Measurements from ENCODE around the gene JMJD1C.

JMJD1C gene

DNA sequence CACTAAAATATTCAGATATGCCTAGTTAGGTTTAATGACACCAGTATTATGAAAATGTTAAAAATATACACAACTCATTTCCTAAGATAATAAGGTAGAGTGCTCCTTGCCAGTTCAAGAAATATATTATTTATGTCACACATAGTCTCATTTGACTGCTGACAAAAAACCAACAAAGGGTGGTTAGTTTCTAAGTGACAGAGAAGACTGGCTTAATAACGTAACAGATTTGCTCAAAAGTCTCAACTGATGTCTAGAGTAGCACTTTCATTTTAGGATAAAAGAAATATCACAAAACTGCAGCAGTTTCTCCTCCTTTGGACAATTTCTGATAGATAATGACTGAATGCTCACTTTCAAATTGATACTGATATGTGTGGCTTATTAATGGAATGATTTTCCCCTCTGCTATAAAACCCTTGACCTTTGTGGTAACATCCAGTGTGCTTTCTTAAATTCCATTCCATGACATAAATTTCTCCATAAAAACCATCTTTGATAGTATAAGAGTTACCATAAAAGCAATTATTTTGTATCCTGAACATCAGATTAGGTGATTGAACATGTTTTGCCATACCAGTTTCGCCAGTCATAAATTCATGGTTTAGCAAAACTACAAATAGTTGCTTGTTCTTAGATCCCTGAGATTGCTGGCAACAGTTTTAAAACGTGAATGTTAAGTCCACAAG lies 238.4 kb downstream of the JMJD1C start:
- DNase-seq (ENCODE audit: low read depth): peak; percentile 40

DNA sequence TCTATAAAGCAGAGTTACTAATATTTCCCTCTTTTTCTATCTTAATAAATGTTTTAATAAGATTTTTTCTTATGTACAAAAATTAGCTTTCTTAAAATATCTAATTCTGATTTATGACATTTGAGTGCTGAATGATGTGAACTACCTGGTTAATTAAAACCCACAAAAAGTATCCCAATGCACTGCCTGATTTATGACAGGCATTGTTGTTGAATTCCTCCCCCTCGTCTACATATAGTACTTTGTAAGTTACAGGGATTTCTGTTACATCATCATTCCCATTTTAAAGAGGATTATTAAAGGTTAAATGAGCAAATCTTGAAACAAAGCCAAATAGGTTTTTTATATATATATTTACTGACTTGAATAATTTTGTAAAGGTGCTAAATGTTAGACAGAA lies 241.5 kb downstream of the JMJD1C start:
- DNase-seq (ENCODE audit: low read depth): no peak

DNA sequence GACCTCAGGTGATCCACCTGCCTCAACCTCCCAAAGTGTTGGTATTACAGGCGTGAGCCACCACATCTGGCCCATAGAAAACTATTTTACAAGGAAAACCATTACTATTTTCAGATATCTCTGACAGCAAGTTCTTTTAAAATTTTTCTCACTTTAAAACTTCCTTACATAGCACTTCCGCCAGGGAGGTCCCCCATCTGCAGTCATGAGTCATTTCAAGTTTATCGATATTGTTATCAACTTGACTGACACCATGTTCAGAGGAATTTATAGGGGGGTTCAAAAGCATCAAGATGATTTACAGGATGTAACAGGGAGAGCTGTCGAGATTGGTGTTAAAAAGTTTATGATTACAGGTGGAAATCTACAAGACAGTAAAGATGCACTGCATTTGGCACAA lies 243.8 kb downstream of the JMJD1C start:
- DNase-seq (ENCODE audit: low read depth): no peak

DNA sequence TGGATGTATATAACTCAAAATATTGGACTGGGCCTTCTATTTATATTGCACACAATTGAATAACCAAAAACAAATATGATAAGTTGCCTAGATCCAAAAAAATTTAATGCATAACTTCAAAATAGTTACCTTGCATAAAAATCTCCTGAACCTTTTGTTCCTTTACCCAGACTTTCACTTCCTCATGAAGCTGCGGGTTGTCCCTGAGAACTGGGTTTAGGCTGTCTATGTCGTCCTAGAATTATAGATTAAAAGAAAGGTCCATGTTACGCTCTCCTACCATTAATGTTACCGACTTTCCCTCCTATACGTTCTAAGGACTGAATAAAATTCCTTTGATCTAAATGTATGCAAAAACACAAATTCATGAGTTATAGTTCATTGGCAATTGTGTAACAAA lies 246.0 kb downstream of the JMJD1C start:
- DNase-seq (ENCODE audit: low read depth): no peak

DNA sequence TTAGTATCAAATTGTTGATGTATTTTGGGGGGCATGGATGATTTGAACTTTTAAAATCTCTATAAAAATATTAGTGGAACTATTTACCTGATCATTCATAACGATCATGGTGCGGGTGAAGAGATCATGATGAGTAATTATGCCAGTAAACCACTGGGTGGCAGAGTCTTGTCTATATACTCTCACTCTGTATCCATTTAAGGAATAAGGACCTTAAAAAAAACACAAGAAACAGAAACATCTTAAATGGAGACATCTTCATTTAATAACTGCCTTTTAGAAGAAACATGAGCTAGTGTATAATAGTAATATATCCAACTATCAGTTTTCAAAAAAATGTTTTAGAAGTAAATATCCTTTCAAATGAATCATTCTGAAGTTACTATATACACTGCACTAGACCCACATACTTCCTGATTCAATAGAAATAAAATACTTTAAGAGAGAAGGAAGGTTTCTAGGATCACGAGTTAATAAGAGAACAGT lies 248.6 kb downstream of the JMJD1C start:
- peak; percentile 60 for DNase-seq (ENCODE audit: low read depth)

DNA sequence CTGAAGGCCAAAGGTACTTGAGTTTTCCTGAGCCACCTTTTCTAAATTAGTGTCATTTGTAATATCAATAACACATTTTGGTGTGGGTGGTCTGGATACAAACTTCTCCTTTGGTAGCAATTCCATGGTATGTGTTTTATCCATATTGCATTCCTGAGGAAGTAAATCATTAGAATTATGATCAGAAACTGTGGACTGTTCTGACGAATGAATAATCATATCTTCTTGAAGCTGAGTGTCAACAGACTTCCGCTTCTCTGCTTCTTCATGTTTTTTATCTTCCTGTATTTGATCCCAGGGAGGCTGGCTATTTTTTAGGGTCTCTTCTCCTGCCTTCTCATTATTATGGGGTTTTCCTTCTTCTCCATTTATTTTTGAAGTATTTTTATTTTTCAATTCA lies 251.2 kb downstream of the JMJD1C start:
- DNase-seq (ENCODE audit: low read depth): no peak

DNA sequence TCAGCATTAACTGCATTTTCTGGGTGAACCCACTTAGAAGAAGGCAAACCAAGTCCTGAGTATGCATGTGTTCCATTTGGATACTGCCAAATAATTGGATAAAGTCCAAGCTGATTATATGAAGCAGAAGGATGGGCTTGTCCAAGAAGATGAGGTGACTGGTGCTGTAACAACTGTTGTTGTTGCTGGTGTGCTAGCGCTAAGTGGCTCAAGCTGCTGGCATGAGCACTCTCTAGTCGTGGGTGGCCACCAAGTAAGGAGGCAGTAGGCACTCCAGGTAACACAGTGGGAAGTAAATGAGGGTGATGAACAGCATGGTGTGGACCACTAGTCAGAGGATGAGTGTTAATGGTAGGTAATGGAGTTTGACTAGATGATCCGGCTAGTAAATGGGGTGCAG lies 252.3 kb downstream of the JMJD1C start:
- DNase-seq (ENCODE audit: low read depth): no peak

DNA sequence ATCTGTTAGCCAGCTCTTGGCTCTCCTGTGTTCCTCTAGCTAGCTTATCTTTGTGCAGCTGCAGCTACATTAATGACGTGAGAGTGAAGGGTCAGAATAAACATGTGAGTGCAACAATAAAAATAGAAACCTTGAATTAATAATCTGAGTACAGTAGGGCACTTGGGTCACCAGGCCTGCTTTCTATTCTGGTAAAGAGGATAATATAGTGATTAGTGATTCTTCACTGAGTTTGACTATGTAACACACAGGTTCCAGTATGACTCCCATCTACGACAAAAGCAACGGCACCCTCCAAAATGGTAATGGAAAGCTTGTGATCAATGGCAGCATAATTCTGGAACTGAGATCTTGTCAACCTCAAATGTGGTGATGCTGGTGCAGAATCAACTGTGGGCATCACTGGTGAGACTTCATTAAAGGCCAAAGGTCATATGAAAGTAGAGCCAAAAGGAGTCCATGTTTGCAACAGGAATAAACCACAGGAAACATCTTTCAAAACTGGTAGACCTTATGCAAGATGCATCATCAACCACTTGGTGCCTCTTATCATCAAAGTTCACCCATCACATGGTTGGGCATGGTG lies 255.1 kb downstream of the JMJD1C start:
- DNase-seq (ENCODE audit: low read depth): no peak

DNA sequence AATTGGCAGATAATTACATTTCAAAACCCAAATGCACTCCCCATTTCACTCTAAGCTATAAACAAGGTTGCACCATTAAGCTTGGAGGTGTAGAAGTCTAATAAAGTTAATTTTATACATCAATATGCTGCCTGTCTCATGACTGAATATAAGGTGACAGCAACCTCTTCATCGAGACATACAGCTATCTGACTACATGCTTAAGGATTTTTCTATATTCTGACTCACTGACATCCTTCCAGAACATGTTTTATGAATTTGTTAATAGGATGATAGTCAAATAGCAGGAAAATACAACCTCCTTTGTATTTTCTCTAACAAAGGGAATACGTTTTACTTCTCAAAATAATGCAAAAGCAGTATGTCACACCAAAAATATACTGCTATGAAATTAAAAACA lies 256.1 kb downstream of the JMJD1C start:
- peak; percentile 46 for DNase-seq (ENCODE audit: low read depth)

DNA sequence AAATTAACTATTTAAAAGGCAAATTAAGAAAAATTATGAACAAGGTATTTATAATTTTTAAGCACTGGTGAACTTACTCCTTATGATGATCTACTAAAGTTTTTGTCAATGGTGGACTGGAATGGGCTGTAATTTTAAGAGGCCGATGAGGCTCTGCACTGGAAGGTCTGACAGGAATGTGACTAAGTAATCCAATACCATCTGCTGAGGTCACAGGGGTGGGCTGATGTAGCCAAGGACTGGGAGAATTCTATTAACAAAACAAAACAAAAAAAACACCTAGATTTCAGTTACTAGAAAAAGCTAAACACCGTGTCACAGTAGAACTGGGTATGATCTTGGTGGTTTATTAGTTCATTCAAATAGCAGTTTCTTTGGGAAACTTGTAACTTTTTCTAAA lies 256.8 kb downstream of the JMJD1C start:
- DNase-seq (ENCODE audit: low read depth): peak; percentile 80

DNA sequence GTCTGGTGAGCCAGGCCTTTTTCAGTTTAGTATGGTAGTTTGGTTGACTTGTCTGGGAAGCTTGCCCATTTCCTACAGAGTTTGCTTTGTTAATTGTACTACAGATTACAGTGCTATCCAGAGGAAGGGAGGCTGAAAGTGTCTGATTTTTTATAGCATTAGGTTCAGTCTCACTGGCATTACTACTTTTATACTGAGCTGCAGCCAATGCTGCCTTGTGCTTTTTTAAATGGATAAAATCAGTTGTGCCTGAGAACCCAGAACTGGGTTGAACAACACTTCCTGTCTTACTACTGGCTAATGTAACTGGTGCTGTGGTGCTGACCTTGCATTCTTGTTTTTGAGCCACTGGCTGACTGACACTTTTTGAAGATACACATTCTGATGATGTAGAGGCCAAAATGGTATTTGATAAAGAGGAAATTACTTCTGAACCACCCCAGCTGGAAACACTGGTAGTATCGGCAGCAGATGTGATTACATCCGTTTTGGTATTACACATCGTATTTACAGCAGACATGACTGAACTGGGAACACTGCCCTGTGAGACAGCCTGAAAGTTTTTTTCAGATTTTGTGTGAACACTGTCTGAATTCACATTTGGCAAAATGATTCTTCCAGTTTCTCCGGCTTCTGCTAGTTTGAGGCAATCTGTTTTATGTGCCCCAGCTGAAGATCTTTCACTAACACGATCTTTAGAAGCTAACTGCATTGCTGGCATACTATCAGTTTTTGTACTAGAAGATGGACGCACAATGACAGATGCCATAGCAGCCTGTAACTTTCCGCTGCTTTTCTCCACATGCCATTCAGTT lies 258.6 kb downstream of the JMJD1C start:
- peak; percentile 94 for DNase-seq (ENCODE audit: low read depth)

DNA sequence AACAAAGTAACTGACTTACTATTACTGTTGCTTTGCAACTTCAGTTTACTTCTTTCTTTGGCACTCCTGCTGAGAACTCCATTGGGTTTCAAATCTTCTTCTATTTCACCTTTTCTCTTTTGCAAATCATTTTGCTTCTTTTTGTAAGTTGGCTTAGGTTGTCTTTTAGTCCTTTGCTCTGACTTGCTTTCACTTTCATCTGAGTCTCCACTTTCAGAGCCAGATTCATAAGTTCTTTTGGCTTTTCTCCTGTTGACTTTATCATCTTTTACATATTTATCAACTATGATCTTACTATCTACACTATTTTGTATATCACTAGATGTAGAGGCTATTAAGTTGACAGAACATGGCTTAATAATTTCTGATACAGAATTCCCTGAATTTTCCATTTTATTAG lies 259.2 kb downstream of the JMJD1C start:
- DNase-seq (ENCODE audit: low read depth): peak; percentile 56

DNA sequence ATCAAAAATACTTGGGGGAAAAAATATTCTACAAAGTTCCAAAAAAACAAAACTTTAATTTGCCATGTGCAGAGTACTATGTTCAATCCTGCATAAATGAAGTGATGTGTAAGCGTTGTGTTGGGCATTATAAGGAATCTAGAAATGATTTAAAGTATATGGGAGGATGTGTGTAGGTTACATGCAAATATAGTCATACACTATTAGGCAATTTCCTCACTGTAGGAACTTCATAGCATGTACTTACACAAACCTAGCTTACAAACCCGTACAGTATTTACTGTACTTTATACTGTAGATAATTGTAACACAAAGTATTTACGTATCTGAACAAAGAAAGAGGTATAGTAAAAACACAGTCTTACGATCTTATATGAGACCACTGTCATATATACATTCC lies 260.4 kb downstream of the JMJD1C start:
- DNase-seq (ENCODE audit: low read depth): no peak

DNA sequence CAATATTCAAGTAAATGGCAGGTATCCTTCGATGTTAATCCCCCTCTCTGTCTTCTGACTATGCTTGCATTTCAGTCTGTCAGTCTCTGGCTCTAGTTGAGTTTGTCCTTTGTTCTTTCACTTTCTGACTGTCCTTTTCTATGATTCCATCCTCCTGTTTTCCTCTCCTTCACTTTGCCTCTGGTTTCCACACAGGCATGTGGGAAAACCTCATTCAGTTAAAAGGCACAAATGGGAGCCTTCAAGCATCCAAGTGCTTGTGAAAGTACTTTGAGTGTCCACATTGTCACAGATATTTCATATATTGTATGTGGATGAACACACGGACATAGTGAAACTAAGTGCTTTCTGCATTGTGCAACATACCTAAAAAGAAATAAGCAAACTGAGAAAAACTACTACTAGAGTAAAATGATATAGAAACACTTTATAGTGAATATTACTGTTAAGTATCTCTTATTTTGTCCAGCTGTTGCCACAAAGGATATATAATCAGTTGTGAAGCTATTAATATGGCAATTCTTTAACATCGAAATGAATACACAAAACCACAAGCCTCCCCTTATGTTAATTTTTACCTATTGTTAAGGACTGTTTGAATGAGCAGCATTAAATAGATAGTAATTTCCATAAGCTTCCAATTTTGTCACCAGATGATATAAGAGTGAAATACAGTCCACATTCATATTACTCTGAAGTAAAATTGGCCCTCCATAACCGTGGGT lies 260.9 kb downstream of the JMJD1C start:
- DNase-seq (ENCODE audit: low read depth): no peak

DNA sequence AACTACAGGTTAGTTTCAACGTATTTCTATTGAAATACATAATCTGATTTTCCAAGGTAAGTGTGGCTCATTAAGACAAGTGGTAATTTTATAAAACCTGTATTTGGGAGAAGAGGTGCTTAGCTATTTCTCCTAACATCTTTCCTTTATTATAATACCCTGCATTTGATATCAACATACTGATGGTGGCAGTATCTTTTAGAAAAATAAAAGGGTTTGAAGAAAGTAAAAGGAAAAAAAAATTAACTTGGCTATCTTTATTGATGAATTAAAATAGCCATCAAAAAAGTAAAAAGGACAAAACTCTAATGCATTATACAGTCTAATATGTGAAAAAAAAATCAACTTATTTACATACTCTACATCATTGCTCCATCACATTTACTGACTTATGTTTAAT lies 264.7 kb downstream of the JMJD1C start:
- no peak for DNase-seq (ENCODE audit: low read depth)

DNA sequence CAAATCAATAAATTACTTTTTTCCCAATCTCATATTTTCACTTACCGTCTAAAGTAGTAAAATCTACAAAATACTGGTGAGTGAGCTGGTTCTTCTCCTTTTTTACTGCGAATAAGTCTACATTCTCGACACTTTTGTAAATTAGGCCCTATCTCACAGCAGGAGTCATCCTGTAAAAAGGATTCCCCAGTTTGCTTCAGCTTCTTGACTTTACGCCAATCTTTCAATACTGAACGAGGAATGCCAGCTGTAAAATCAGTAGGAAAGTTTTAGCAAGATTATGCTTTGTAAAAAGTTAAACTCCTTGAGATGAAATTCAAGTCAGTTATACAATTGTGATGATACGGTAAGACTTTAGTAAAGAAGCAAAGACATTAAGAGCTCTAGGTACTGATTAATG lies 265.3 kb downstream of the JMJD1C start:
- DNase-seq (ENCODE audit: low read depth): no peak

DNA sequence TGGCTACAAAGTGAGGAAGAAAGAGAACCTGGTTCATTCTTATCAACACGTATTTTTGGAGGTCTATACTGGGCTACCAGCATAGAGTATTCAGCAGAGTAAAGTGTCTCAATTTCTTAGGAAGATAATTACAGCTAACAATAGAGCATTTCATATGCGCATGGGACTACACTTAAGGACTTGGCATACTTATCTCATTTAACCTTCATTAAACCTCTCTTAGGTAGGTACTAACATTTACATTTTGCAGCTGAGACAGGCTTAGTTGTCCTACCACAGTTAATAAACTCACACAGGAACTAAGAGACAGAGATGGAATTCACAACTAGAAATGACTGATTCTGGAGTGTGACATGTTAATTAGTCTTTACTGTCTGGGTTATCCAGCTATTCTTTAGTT lies 266.1 kb downstream of the JMJD1C start:
- no peak for DNase-seq (ENCODE audit: low read depth)

DNA sequence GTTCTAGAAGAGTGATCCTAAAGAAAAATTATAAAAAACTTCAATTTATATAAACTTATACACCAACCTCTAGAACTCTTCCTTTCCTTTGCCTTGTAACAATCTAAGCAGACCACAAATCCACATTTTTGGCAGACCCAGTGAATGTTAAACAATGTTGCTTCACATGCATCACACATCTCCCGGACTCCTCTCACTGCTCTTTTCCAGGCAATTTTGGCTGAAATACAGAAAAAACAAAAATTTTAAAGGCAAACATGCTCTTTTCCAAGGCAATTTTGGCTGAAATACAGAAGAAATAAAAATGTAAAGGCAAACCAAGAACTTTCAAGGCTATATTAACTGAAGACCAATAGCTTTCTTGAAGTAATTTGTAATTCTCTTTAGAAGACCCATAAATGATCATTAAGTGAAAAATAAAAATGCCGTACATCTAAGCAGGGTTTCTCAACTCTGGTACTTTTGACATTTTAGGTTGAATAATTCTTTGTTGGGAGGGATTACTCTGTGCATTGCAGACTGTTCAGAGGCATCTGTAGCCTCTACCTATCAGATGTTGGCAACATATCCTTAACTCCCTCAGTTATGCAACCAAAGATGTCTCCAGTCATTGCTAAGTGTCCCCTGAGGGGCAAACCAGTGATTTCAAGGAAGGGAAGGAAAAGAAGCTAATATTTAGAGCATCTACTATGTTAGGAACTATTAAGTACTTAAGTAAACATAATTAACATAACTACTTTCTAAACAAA lies 268.3 kb downstream of the JMJD1C start:
- DNase-seq (ENCODE audit: low read depth): peak; percentile 88

DNA sequence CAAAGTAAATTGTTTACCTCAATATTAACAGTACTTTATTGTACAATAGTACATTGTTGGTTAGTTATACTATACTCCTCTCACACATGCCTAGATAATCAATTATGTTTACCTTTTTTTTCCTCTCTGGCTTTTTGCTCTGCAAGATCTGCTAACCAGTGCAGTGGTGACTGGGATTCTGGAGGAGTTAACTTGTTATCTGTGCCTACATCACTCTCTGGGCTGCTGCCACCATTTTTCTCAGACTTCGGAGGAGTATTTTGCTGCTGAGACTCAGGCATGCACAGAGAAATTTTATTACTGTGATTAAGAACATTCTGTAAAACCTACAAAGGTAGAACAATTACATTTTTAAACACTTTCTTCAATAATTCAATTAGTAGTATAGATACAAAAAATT lies 273.0 kb downstream of the JMJD1C start:
- DNase-seq (ENCODE audit: low read depth): no peak

DNA sequence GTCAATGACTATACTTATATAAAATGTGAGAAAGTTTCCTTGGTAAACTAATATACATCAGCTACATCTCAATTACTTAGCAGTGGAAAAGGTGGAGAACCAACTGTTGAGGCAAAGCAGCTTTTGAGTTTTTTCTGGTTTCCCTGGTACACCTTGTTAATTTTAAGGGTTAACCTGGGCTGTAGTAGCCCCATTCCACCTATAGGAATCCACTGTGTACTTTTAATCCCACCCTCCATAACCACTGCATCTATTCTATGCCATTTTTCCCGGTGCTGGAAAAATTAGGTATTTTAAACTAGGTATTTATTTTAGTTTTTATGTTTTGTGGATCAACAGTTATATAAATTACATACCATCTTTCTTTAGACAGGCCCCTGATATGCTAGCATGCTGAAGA lies 290.2 kb downstream of the JMJD1C start:
- DNase-seq (ENCODE audit: low read depth): no peak

DNA sequence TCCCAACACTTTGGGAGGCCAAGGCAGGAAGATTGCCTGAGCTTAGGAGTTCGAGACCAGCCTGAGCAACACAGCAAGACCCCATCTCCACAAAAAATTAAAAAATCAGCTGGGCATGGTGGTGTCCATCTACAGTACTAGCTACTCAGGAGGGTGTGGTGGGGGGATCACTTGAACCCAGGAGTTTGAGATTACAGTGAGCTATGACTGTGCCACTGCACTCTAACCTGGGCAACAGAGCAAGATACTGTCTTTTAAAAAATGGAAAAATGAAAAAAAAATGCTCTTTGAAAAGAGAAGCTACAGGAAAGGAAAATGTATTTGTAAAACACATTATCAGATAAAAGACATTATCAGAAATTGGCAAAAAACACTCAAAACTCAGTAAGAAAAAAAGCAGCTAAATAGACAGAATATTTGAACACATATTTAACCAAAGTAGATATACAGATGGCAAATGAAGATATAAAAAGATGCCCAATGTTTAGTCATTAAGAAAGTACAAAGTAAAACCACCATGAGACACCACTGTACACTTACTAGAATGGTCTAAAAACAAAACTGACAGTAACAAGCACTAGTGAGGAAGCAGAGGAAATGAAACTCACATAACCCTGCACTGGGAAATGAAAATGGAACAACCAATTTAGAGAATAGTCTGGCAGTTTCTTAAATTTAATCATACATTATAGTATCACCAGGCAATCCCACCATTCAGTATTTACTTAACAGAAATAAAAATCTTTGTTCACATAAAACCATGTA lies 292.1 kb downstream of the JMJD1C start:
- no peak for DNase-seq (ENCODE audit: low read depth)

All from iris pigment epithelial cell (primary cell).